OCI-LY3 (cell line): ENCODE measurements around the gene BAIAP2L1.

Experiments
- EZH2phosphoT487 ChIP-seq: fragments of 200-600 bp; shearing (Covaris generic); IDR thresholded peaks from 2 replicates; pipeline ENCODE4 v1.6.1; 2018; ENCODE audit warnings: antibody characterized with exemption, mixed run types, low read depth
- TF ChIP-seq, protein P1 (sequence below): fragments of 200-600, 300-600 bp; sonication (generic); IDR thresholded peaks from 2 replicates; pipeline ENCODE4 v1.5.1; 2014; ENCODE audit warnings: antibody characterized with exemption, low read length, low read depth

DNA sequence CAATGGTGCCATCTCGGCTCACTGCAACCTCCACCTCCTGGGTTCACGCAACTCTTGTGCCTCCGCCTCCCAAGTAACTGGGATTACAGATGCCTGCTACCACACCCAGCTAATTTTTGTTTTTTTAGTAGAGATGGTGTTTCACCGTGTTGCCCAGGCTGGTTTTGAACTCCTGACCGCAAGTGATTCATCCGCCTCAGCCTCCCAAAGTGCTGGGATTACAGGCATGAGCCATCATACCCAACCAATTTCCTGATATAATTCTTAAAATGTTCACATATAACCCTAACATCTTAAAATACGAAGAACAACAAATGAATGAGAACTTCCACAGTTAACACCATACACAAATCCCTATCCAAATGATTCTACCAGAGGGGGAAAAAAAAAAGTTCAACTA, 31.2 kb downstream of the BAIAP2L1 start:
- TF ChIP-seq, protein P1, sequence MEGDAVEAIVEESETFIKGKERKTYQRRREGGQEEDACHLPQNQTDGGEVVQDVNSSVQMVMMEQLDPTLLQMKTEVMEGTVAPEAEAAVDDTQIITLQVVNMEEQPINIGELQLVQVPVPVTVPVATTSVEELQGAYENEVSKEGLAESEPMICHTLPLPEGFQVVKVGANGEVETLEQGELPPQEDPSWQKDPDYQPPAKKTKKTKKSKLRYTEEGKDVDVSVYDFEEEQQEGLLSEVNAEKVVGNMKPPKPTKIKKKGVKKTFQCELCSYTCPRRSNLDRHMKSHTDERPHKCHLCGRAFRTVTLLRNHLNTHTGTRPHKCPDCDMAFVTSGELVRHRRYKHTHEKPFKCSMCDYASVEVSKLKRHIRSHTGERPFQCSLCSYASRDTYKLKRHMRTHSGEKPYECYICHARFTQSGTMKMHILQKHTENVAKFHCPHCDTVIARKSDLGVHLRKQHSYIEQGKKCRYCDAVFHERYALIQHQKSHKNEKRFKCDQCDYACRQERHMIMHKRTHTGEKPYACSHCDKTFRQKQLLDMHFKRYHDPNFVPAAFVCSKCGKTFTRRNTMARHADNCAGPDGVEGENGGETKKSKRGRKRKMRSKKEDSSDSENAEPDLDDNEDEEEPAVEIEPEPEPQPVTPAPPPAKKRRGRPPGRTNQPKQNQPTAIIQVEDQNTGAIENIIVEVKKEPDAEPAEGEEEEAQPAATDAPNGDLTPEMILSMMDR = no peak
- no peak for TF ChIP-seq EZH2phosphoT487
